Liver (tissue), 9 donors: ENCODE data around the gene SH3BGRL. TPM values are rescaled to one million over a fixed set of nuclear protein-coding genes. Genes with fewer than 3 reads are reported as not detected.
"Not testable (repeated sequence)": the region's sequence is repeated elsewhere in the genome, so short reads cannot be mapped to it uniquely, and the experiment has no call there.

Source experiments
- DNase-seq: peaks from one replicate; pipeline ENCODE4 v3.0.0-alpha.2; 2017; ENCODE audit warnings: low spot score
- H3K27ac ChIP-seq, 2 donors: one replicate each; pipeline ENCODE4 v1.7.0; 2013; ENCODE audit warnings: inconsistent platforms in 2 of 2, low read length in 2 of 2, control low read depth in 1 of 2, low read depth in 1 of 2, mild to moderate bottlenecking in 1 of 2
- H3K27me3 ChIP-seq, 4 donors: one replicate each; pipeline versions ENCODE4 v1.6.1 to v1.7.0; 2013; ENCODE audit warnings: low read length in 3 of 4, inconsistent platforms in 1 of 4, mild to moderate bottlenecking in 1 of 4, moderate library complexity in 1 of 4; ENCODE audit not compliant: control insufficient read depth in 4 of 4, insufficient read depth in 4 of 4
- H3K36me3 ChIP-seq, 4 donors: one replicate each; pipeline versions ENCODE4 v1.6.1 to v1.7.0; 2013; ENCODE audit warnings: low read length in 3 of 4, mild to moderate bottlenecking in 3 of 4, low read depth in 1 of 4, moderate library complexity in 1 of 4; ENCODE audit not compliant: control insufficient read depth in 4 of 4, insufficient read depth in 3 of 4
- H3K4me1 ChIP-seq, 4 donors: one replicate each; pipeline versions ENCODE4 v1.6.1 to v1.7.0; 2013; ENCODE audit warnings: low read length in 3 of 4, mild to moderate bottlenecking in 3 of 4, moderate library complexity in 1 of 4; ENCODE audit not compliant: control insufficient read depth in 4 of 4, insufficient read depth in 4 of 4
- H3K4me3 ChIP-seq, 3 donors: one replicate each; pipeline versions ENCODE4 v1.6.1 to v1.7.0; 2013; ENCODE audit warnings: low read length in 3 of 3, control low read depth in 1 of 3, low read depth in 1 of 3, mild to moderate bottlenecking in 1 of 3
- H3K9ac ChIP-seq, 2 donors: one replicate each; pipeline ENCODE4 v1.7.0; 2013; ENCODE audit warnings: low read length in 2 of 2, mild to moderate bottlenecking in 2 of 2, moderate library complexity in 2 of 2, control low read depth in 1 of 2, low read depth in 1 of 2
- H3K9me3 ChIP-seq, 4 donors: one replicate each; pipeline versions ENCODE4 v1.6.1 to v1.7.0; 2013; ENCODE audit warnings: low read length in 3 of 4; ENCODE audit not compliant: control insufficient read depth in 4 of 4
- EGR1 ChIP-seq, 2 donors: IDR thresholded peaks; 2 replicates each; pipeline ENCODE4 v1.6.1; 2016 to 2018; ENCODE audit warnings: antibody characterized with exemption in 2 of 2, low read depth in 2 of 2
- FOXA1 ChIP-seq: IDR thresholded peaks from 2 replicates; pipeline ENCODE4 v1.6.1; 2016; ENCODE audit warnings: antibody characterized with exemption
- FOXA2 ChIP-seq: IDR thresholded peaks from 2 replicates; pipeline ENCODE4 v1.6.1; 2016; ENCODE audit warnings: antibody characterized with exemption
- GABPA ChIP-seq, 2 donors: IDR thresholded peaks in 1 of 2; conservative IDR thresholded peaks in 1 of 2; 2 replicates each; pipeline ENCODE4 v1.6.1; 2016; ENCODE audit warnings: antibody characterized with exemption in 2 of 2, mild to moderate bottlenecking in 1 of 2, moderate library complexity in 1 of 2
- HNF4A ChIP-seq, 2 donors: conservative IDR thresholded peaks; 2 replicates each; pipeline ENCODE4 v1.6.1; 2016; ENCODE audit warnings: antibody characterized with exemption in 2 of 2, mild to moderate bottlenecking in 2 of 2
- HNF4G ChIP-seq: IDR thresholded peaks from 2 replicates; pipeline ENCODE4 v1.6.1; 2016; ENCODE audit warnings: antibody characterized with exemption
- JUND ChIP-seq, 2 donors: IDR thresholded peaks; 2 replicates each; pipeline ENCODE4 v1.6.1; 2016; ENCODE audit warnings: antibody characterized with exemption in 2 of 2
- NR2F2 ChIP-seq: IDR thresholded peaks from 2 replicates; pipeline ENCODE4 v1.6.1; 2016; ENCODE audit warnings: antibody characterized with exemption
- RAD21 ChIP-seq, 2 donors: IDR thresholded peaks; 2 replicates each; pipeline ENCODE4 v1.6.1; 2016; ENCODE audit warnings: antibody characterized with exemption in 2 of 2, mild to moderate bottlenecking in 2 of 2
- SP1 ChIP-seq: IDR thresholded peaks from 2 replicates; pipeline ENCODE4 v1.6.1; 2018; ENCODE audit warnings: antibody characterized with exemption, mild to moderate bottlenecking
- TAF1 ChIP-seq: conservative IDR thresholded peaks from 2 replicates; pipeline ENCODE4 v1.6.1; 2016; ENCODE audit warnings: antibody characterized with exemption, mild to moderate bottlenecking
- YY1 ChIP-seq: IDR thresholded peaks from 2 replicates; pipeline ENCODE4 v1.6.1; 2016; ENCODE audit warnings: antibody characterized with exemption, mild to moderate bottlenecking
- WGBS: extraction: QIAGEN DNeasy Blood & Tissue Kit; methylation state at CpG from one replicate; pipeline ENCODE4 v1.1.7; 2013; 5-methylcytosine and 5-hydroxymethylcytosine counted together
- polyA plus RNA-seq, 2 donors: library from polyadenylated mRNA; stranded (reverse) in 1 of 2; unstranded in 1 of 2; fragments of 200-250 nt in 1 of 2; fragments of >200 nt in 1 of 2; fragmentation: Nextera tagmentation in 1 of 2; extraction: Ambion mirVana in 1 of 2; gene quantifications; one replicate each; pipeline versions ENCODE4 v1.2.1 to v1.2.3, GENCODE V29; 2013 to 2015
- total RNA-seq, 2 donors: library from RNA; depleted of rRNA; stranded (reverse); fragments of >200 nt; gene quantifications; one replicate each; pipeline ENCODE4 v1.2.3, GENCODE V29; 2014
- TF ChIP-seq, protein P1 (sequence below): fragments of 150-350 bp; IDR thresholded peaks from 2 replicates; pipeline ENCODE4 v1.5.1; 2017; ENCODE audit warnings: improper control_type of control experiment, low read depth, low read length; ENCODE audit not compliant: missing input control
- TF ChIP-seq, protein P2 (sequence below): IDR thresholded peaks from 2 replicates; pipeline ENCODE4 v1.6.1; 2016; ENCODE audit warnings: antibody characterized with exemption
- TF ChIP-seq, protein P3 (sequence below): IDR thresholded peaks from 2 replicates; pipeline ENCODE4 v1.6.1; 2016; ENCODE audit warnings: antibody characterized with exemption
- TF ChIP-seq, protein P4 (sequence below): IDR thresholded peaks from 2 replicates; pipeline ENCODE4 v1.6.1; 2016; ENCODE audit warnings: antibody characterized with exemption
- donor health status: healthy.
- donor health status: healthy.
- donor health status: healthy.
- donor health status: healthy.
- donor health status: healthy.

Gene SH3BGRL
- total and polyA plus RNA-seq, 4 donors = 15.5 to 64.3 (median 20.6) TPM

DNA sequence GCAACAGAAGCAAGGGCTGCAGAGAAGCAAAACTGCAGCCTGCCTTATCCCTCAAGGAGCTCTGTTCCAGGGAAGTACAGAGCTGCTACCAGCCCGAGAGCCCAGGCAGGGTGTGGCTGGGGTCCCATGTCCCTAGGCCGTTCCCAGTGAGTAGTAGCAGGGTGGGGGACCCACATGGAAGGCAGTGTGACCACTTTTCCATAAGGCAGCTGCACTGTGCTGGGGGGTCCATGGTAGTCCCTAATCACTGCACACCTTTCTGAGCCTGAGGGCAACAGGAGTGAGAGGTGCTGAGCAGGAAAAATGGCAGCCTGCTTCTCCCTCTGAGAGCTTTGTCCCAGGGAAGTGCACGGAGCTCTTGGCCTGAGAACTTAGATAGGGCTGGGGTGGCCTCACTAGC lies 135.9 kb downstream of the SH3BGRL start:
- Histone ChIP-seq H3K27me3 (no peaks in the 10 kb centered on the region), H3K9me3 (peaks cover 0 to 2% (median 0%) of the 10 kb centered on the region in 4 donors), H3K27ac (no peak overlapping the region), H3K36me3 (no peaks in the 10 kb centered on the region), H3K4me1 (no peaks in the 10 kb centered on the region), H3K4me3 (no peak overlapping the region), H3K9ac (no peak overlapping the region)
- DNase-seq = no peak
- 91% methylated on average over 3 of the region's 3 CpGs for WGBS
- TF ChIP-seq RAD21 (IDR thresholded peaks at IDR 0.05) (no peak), SP1 (no peak), HNF4A (conservative IDR thresholded peaks at IDR 0.05) (no peak), NR2F2 (no peak), HNF4G (no peak)
- TF ChIP-seq, protein P1, sequence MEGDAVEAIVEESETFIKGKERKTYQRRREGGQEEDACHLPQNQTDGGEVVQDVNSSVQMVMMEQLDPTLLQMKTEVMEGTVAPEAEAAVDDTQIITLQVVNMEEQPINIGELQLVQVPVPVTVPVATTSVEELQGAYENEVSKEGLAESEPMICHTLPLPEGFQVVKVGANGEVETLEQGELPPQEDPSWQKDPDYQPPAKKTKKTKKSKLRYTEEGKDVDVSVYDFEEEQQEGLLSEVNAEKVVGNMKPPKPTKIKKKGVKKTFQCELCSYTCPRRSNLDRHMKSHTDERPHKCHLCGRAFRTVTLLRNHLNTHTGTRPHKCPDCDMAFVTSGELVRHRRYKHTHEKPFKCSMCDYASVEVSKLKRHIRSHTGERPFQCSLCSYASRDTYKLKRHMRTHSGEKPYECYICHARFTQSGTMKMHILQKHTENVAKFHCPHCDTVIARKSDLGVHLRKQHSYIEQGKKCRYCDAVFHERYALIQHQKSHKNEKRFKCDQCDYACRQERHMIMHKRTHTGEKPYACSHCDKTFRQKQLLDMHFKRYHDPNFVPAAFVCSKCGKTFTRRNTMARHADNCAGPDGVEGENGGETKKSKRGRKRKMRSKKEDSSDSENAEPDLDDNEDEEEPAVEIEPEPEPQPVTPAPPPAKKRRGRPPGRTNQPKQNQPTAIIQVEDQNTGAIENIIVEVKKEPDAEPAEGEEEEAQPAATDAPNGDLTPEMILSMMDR = no peak
- TF ChIP-seq, protein P2, sequence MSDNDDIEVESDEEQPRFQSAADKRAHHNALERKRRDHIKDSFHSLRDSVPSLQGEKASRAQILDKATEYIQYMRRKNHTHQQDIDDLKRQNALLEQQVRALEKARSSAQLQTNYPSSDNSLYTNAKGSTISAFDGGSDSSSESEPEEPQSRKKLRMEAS = no peak

DNA sequence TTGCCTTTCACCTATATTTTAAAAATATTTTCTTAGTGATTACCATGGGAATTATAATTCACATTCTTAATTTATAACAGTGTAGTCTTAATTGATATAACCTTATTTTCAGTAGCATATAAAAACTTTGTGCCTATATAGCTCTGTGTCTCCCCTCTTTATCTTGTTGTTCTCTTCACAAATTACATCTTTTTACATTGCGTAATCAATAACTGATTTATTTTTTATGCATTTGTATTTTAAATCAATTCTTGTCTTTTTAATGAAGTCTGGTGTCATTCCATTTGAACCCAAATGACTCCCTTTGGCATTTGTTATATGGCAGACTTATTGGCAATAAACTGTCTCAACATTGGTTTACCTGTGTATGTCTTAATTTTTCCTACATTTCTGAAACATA lies 137.0 kb downstream of the SH3BGRL start:
- WGBS = 95% methylated on average over 1 of the region's 1 CpG
- Histone ChIP-seq H3K9me3 (peaks cover 0 to 2% (median 0%) of the 10 kb centered on the region in 4 donors), H3K4me3 (no peak overlapping the region), H3K36me3 (no peaks in the 10 kb centered on the region), H3K4me1 (no peaks in the 10 kb centered on the region), H3K27ac (no peak overlapping the region), H3K9ac (no peak overlapping the region), H3K27me3 (no peaks in the 10 kb centered on the region)
- TF ChIP-seq, protein P1 = no peak
- no peak for TF ChIP-seq FOXA2
- no peak for TF ChIP-seq HNF4A (conservative IDR thresholded peaks at IDR 0.05)
- TF ChIP-seq EGR1 (IDR thresholded peaks at IDR 0.05; ENCODE audit: low read depth in 2 of 2) = no peak
- no peak for TF ChIP-seq SP1
- TF ChIP-seq, protein P3, sequence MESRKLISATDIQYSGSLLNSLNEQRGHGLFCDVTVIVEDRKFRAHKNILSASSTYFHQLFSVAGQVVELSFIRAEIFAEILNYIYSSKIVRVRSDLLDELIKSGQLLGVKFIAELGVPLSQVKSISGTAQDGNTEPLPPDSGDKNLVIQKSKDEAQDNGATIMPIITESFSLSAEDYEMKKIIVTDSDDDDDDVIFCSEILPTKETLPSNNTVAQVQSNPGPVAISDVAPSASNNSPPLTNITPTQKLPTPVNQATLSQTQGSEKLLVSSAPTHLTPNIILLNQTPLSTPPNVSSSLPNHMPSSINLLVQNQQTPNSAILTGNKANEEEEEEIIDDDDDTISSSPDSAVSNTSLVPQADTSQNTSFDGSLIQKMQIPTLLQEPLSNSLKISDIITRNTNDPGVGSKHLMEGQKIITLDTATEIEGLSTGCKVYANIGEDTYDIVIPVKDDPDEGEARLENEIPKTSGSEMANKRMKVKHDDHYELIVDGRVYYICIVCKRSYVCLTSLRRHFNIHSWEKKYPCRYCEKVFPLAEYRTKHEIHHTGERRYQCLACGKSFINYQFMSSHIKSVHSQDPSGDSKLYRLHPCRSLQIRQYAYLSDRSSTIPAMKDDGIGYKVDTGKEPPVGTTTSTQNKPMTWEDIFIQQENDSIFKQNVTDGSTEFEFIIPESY = no peak
- no peak for TF ChIP-seq FOXA1
- TF ChIP-seq NR2F2 = no peak
- no peak for TF ChIP-seq JUND (IDR thresholded peaks at IDR 0.05)
- TF ChIP-seq, protein P2 = no peak
- TF ChIP-seq YY1 = no peak
- TF ChIP-seq RAD21 (IDR thresholded peaks at IDR 0.05) = no peak
- TF ChIP-seq HNF4G = no peak
- no peak for TF ChIP-seq GABPA (IDR thresholded peaks at IDR 0.05 in 1 of 2, conservative IDR thresholded peaks at IDR 0.05 in 1 of 2)
- no peak for TF ChIP-seq TAF1
- TF ChIP-seq, protein P4, sequence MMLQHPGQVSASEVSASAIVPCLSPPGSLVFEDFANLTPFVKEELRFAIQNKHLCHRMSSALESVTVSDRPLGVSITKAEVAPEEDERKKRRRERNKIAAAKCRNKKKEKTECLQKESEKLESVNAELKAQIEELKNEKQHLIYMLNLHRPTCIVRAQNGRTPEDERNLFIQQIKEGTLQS = no peak
- no peak for DNase-seq

DNA sequence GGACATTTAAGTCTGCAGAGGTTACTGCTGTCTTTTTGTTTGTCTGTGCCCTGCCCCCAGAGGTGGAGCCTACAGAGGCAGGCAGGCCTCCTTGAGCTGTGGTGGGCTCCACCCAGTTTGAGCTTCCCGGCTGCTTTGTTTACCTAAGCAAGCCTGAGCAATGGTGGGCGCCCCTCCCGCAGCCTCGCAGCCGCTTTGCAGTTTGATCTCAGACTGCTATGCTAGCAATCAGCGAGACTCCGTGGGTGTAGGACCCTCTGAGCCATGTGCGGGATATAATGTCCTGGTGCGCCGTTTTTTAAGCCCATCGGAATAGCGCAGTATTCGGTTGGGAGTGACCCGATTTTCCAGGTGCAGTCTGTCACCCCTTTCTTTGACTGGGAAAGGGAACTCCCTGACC lies 143.4 kb downstream of the SH3BGRL start:
- not testable (repeated sequence) for H3K4me1 ChIP-seq, H3K27ac ChIP-seq, H3K27me3 ChIP-seq, H3K36me3 ChIP-seq, H3K9me3 ChIP-seq, H3K4me3 ChIP-seq, H3K9ac ChIP-seq, DNase-seq
- 93% methylated on average over 14 of the region's 14 CpGs for WGBS
